ENCODE results near the gene MRTFB. TPM values are rescaled to one million over a fixed set of nuclear protein-coding genes. Genes with fewer than 3 reads are reported as not detected.
A peak's percentile ranks its signal among the peaks of the same experiment; 100 is the strongest.

Gene MRTFB
- total RNA-seq, 1 experiment from 2014 or later, result 7.2 TPM

GRCh38 chr16:14215941-14216340, 144.8 kb downstream of the MRTFB start:
- DNase-seq (ENCODE audit: extremely low read depth, low read depth), result no peak

- no peak for DNase-seq (ENCODE audit: extremely low read depth, low read depth)
Observed at GRCh38 chr16:14219983-14220382, 148.9 kb downstream of the MRTFB start.

- DNase-seq (ENCODE audit: extremely low read depth, low read depth), result no peak
Observed at GRCh38 chr16:14223632-14224031, 152.5 kb downstream of the MRTFB start.

GRCh38 chr16:14225457-14225856, 154.3 kb downstream of the MRTFB start:
- no peak for DNase-seq (ENCODE audit: extremely low read depth, low read depth)

- DNase-seq (ENCODE audit: extremely low read depth, low read depth), result no peak
Observed at GRCh38 chr16:14232106-14232864, 161.2 kb downstream of the MRTFB start.

- DNase-seq (ENCODE audit: extremely low read depth, low read depth), result no peak
Observed at GRCh38 chr16:14236401-14236800, 165.3 kb downstream of the MRTFB start.

GRCh38 chr16:14238756-14239155, 167.6 kb downstream of the MRTFB start:
- DNase-seq (ENCODE audit: extremely low read depth, low read depth), result no peak

GRCh38 chr16:14239791-14240190, 168.7 kb downstream of the MRTFB start:
- no peak for DNase-seq (ENCODE audit: extremely low read depth, low read depth)

GRCh38 chr16:14240219-14240843, 169.2 kb downstream of the MRTFB start:
- DNase-seq (ENCODE audit: extremely low read depth, low read depth), result no peak

- no peak for DNase-seq (ENCODE audit: extremely low read depth, low read depth)
Observed at GRCh38 chr16:14240964-14241363, 169.8 kb downstream of the MRTFB start.

- no peak for DNase-seq (ENCODE audit: extremely low read depth, low read depth)
Observed at GRCh38 chr16:14241631-14242030, 170.5 kb downstream of the MRTFB start.

- no peak for DNase-seq (ENCODE audit: extremely low read depth, low read depth)
Observed at GRCh38 chr16:14242769-14243168, 171.7 kb downstream of the MRTFB start.

GRCh38 chr16:14244196-14245010, 173.3 kb downstream of the MRTFB start:
- no peak for DNase-seq (ENCODE audit: extremely low read depth, low read depth)

- DNase-seq (ENCODE audit: extremely low read depth, low read depth), result no peak
Observed at GRCh38 chr16:14248791-14249190, 177.7 kb downstream of the MRTFB start.

GRCh38 chr16:14249291-14250032, 178.3 kb downstream of the MRTFB start:
- peak; percentile 50 for DNase-seq (ENCODE audit: extremely low read depth, low read depth)

GRCh38 chr16:14251419-14251818, 180.3 kb downstream of the MRTFB start:
- DNase-seq (ENCODE audit: extremely low read depth, low read depth), result no peak

GRCh38 chr16:14252860-14253259, 181.7 kb downstream of the MRTFB start:
- DNase-seq (ENCODE audit: extremely low read depth, low read depth), result no peak

GRCh38 chr16:14263011-14263410, 191.9 kb downstream of the MRTFB start:
- no peak for DNase-seq (ENCODE audit: extremely low read depth, low read depth)

GRCh38 chr16:14263769-14264168, 192.7 kb downstream of the MRTFB start:
- no peak for DNase-seq (ENCODE audit: extremely low read depth, low read depth)

GRCh38 chr16:14264327-14264943, 193.3 kb downstream of the MRTFB start:
- no peak for DNase-seq (ENCODE audit: extremely low read depth, low read depth)
